GM19043 (cell line): ENCODE measurements around the gene BCKDHA.
A peak's percentile ranks its signal among the peaks of the same experiment; 100 is the strongest.
"Not testable (repeated sequence)": the region's sequence is repeated elsewhere in the genome, so short reads cannot be mapped to it uniquely, and the experiment has no call there.

Experiments
- ATAC-seq: cut with Tn5 transposase; IDR thresholded peaks from one replicate; pipeline ENCODE4 v1.9.1; 2021; ENCODE audit warnings: low read depth; ENCODE audit not compliant: unreplicated experiment

Gene BCKDHA

DNA sequence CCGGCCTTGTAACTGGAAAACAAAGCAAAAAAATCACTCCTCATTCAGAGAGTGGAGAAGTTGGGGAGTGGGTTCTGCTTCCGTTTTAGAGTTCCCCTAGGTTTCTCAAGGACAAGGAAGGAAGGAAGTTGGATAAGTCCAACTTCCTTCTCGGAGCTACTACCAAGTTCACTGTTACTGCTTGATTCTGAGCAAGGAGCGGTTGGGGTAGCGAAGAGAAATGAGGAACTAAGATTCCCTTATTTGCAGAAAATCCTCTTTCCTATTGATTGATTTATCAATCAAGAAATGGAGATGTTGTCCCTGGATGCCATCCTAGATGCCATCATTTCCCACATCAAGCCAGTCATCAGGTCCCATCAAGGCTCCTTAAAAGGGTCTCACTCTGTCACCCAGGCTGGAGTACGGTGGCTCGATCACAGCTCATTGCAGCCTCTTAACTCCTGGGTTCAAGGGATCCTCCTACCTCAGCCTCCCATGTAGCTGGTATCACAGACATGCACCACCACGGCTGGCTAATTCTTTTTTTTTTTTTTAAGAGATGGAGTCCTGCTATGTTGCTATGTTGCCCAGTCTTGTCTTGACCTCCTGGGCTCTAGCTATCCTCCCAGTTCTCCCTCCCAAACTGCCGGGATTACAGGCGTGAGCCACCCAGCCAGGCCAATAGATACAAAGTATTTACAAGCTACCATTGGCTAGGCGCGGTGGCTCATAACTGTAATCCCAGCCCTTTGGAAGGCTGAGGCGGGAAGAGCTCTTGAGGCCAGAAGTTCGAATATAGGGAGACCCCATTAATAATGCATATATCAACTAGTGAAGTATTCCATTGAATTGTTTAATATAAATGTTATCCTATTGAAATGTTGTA lies 32.9 kb upstream of the BCKDHA start:
- ATAC-seq: no peak

DNA sequence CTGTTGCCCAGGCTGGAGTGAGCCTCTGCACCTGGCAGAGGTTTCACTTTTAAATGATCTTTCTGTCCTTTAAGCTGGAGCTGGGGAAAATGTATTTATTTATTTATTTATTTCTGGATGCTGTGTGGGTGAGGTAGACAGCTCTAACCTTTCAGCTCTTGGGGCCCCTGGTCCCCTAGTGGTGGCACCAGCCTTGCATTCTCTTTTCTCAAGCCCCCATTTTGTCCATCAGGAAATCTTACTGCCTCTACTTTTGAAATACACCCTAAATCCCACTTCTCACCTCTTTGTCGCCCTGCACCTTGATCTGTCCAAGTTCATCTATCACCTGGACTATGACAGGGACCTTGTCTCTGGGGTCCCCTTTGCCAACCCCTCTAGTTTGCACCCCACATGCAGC lies 31.5 kb upstream of the BCKDHA start:
- no peak for ATAC-seq

DNA sequence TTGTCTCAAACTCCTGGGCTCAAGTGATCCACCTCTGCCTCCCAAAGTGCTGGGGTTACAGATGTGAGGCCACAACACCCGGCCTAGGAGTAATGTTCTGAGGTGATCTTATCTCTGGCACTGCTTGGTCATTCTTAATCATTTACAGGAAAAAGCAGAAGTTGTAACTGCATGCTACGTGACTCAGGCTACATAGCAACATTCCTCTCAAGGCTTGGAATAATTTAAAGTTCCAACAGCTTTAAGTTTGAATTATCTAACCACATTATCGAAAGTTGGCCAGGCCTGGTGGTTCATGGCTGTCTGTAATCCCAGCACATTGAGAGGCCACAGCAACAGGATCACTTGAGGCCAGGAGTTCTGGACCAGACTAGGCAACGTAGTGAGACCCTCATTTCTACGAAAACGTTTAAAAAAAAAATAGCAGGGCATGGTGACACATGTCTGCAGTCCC lies 29.7 kb upstream of the BCKDHA start:
- peak; percentile 56 for ATAC-seq

DNA sequence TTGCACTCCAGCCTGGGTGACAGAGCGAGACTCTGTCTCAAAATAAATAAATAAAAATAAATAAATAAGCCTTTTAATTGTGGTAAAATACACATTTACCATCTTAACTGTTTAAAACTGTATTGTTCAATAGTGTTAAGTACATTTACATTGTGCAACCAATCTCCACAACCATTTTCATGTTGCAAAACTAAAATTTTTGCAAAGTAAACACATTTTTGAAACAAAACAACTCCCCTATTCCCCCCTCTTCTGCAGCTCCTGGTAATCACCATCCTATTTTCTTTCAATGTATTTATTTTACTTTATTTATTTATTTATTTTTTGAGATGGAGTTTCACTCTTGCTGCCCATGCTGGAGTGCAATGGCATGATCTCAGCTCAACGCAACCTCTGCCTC lies 27.8 kb upstream of the BCKDHA start:
- no peak for ATAC-seq

DNA sequence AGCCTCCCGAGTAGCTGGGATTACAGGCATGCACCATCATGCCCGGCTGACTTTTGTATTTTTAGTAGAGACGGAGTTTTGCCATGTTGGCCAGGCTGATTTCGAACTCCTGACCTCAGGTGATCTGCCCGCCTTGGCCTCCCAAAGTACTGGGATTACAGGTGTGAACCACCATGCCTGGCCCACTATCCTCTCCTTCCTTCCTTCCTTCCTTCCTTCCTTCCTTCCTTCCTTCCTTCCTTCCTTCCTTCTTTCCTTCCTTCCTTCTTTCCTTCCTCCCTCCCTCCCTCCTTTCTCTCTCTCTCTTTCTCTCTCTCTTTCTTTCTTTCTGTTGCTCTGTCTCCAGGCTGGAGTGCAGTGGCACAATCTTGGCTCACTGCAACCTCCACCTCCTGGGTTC lies 26.5 kb upstream of the BCKDHA start:
- not testable (repeated sequence) for ATAC-seq

DNA sequence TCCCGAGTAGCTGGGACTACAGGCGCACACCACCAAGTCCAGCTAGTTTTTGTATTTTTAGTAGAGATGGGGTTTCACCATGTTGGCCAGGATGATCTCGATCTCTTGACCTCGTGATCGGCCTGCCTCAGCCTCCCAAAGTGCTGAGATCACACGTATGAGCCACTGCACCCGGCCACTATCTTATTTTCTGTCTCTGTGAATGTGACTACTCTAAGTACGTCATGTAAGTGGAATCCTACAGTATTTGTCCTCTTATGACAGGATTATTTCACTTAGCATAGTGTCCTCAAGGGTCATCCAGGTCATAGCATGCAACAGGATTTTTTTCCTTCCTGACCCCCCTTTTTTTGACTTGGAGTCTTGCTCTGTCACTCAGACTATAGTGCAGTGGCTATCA lies 26.1 kb upstream of the BCKDHA start:
- ATAC-seq: no peak

DNA sequence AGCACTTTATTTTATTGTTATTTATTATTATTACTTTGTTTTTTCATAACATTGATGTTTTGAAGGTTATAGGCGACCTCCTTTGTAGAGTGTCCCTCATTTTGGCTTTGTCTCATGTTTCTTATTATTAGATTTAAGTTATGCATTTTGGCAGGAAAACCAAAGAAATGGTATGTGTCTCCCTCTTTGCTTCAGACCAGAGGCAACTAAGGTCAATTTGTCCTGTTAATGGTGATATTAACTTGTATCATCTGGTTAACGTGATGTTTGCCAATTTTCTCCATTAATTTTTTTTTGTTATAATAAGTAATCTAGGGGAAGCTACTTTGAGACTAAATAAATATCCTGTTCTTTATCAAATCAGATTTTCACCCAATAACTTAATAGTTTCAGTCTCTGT lies 25.1 kb upstream of the BCKDHA start:
- ATAC-seq: no peak

DNA sequence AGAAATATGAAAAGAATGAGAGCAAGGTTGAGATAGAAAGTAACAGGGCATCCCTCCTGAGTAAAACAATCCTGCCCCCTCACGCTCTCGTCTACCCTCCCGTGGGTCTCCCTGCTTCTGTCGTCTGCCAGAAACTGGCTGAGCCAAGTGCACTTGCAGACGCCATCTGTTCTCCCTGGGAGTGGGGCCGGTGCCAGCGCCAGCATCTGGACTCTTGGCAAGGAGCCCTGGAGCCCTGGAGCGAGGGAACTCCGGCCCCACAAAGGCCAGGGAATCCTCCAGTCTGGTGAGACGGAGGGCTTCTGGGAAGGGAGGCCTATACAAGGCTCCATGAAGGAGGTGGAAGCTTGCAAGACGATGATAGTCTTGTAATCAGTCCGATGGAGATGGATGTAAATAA lies 23.6 kb upstream of the BCKDHA start:
- ATAC-seq: no peak

DNA sequence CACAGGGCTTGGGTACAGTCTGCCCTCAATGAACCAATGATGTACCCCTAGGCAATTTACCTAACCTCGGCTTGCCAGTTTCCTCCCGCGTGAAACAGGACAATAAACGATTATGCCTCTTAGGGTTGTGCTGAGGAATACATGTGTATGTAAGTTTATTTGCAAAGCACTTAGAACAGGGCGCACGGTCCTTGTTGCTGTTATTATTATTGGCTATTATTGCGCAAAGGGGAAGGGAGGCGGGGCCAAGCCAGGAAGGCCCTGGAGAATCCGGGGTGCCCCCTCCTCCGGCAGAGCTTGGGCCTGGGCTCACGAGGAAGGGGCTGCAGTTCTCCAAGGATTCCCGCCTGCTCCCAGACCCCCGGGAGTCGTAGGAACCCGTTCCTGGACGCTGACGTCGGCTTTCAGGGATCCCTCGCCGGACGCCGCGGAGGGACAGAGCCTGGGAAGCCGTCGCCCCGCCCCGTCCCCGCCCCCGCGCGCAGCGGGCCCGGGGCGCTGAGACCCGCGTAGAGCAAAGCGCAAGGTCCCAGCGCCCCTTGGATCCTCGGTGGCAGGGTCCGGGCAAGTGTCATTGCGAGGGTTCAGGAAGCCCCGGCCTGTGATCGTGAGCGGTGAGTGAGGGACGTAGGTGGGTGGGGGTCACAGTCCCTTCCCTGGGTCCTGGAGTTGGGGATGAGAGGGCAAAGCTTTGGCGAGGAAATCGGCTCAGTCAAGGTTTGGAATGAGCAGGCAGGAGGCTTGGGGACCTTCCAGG lies 21.2 kb upstream of the BCKDHA start, which contains the start of gene TMEM91:
Gene TMEM91, plus strand, starts transcription at position 293 of the 757 bp plus-strand sequence. CDS start 1,777 bp downstream, outside the sequence.
- no peak for ATAC-seq

DNA sequence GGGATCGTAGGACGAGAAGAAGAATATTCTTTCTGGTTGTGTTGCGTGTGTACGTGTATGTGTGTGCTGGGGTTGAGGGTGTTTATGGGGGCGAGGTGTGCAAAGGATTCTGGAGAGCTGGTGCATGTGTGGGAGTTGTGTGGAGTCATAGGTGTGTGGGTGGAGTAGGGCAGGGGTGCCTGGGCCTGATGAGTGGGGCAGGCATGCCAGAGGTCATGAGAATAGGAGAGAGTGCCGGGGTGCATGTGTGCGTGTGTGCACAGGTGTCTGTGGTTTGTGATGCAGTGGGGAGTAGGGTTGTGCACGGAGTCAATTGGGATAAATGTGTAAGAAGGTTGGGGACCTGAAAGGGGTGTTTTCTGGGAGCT lies 20.6 kb upstream of the BCKDHA start:
- ATAC-seq: no peak

DNA sequence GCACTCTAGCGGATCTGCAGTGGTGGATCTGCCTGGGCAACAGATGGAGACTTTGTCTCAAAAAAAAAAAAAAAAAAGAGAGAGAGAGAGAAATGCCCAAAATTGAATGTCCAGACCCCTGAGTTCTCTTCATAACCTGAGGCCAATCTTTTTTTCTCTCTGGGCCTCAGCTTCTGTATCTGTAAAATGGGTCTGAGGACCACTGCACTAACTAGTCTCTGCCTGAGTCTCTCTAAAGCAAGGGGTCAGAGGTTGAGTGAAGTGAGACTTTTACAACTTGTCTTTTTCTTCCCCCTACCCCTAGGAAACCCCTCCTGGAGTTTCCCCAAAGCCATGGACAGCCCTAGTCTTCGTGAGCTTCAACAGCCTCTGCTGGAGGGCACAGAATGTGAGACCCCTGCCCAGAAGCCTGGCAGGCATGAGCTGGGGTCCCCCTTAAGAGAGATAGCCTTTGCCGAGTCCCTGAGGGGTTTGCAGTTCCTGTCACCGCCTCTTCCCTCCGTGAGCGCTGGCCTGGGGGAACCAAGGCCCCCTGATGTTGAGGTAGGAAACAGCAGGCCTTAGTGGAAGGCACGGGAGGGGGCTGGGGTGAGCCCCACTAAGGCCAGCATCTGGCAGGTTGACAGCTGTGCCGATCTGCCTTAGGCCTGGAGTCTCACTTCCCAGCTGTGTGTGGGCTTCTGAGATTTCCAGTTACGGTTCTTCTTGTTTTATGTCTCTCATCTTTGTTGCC lies 19.5 kb upstream of the BCKDHA start:
- ATAC-seq: no peak

DNA sequence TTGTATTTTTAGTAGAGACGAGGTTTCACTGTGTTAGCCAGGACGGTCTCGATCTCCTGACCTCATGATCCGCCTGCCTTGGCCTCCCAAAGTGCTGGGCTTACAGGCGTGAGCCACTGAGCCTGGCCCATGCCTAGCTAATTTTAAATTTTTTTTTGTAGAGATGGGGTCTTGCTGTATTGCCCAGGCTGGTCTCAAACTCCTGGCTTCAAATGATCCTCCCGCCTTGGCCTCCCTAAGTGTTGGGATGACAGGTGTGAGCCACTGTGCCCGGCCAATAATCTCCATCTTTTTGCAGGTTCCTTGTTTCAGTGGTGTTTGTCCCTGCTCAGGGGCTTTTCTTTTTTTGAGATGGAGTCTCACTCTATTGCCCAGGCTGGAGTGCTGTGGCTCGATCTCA lies 16.1 kb upstream of the BCKDHA start:
- not testable (repeated sequence) for ATAC-seq

DNA sequence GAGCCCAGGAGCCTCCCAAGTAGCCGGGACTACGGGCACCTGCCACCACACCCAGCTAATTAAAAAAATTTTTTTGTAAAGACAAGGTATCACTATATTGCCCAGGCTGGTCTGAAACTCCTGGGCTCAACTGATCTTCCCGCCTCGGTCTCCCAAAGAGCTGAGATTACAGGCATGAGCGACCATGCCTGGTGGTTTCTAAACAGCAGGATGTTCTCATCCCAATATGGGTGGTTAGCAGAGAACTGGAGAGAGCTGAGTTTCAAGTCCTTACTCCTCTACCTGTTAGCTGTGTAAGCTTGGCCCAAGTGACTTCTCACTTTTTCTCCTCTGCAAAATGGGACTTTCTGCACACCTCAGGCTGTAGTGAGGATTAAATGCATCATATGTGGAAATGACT lies 13.3 kb upstream of the BCKDHA start:
- ATAC-seq: no peak

DNA sequence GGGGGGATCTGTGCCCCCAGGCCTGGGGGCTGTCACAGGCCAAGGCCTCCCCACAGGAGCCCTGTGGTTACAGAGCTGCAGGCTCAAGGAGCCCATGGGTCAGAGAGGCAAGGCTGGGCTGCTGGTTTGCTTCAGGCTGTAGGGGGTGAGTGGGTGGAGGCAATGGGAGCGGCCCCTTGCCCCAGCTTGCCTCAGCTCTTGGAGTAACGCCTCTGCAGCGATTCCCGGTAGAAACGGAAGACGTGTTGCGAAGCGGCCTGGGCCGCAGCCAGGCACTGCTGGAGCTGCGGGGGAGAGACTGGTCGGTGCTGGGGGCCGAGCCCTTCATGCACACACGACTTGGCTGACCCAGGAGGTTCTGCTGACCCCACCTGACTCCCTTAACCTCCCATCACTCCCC lies 11.2 kb upstream of the BCKDHA start:
- no peak for ATAC-seq

DNA sequence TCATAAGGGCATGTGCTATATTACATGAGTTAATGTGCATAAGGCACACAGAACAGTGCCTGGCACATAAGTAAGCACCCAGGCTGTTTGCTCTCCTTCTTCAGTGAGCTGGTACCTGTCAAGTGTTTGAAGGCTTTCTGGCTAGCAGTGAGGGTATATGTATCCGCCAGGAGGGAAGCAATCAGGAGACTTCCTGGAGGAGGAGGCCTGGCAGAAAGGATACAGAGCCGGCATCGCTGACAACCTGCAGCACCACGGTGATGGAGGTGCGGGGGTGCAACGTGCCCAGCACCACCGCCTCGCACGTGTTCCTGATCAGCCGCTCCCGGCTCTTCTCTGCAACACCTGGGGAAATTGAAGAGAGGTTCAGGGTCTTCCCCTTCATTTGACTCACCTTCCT lies 6.0 kb upstream of the BCKDHA start:
- no peak for ATAC-seq

DNA sequence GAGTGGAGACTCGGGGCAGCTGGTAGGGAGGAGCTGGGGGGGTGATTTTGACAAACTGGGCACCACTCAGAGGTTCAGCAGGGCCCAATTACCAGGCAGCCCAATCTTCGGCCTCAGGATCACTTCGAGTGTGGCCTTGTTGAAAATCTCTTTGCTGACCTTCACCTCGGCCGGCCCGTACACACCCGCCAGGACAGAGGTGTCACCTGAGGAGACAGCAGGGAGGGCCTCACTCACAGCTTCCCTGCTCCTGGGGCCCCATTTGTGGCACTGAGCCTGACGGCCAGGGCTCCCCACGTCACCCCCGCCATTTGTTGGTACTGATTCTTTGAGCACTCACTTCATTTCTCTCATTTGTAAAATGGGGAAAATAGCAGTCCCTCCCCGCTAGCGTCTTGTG lies 4.8 kb upstream of the BCKDHA start:
- ATAC-seq: no peak

DNA sequence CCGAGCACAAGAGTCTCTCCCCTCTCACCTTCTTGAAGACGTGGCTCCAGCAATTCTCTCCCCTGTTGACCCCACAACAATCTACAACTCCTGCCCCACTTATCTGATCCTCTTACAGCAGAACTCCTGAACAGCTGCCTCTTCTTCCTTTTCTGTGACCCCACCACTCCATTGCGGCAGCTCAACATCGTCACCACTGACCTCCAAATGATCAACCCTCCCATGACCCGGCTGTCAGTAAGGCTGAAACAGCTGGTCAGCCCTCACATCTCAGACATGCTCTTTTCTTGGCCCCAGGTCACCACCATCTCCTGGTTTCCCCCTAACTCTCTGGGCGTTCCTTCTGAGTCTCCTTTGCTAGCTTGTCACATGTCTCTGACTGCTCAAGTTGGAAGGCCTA lies 2.3 kb upstream of the BCKDHA start:
- ATAC-seq: no peak

DNA sequence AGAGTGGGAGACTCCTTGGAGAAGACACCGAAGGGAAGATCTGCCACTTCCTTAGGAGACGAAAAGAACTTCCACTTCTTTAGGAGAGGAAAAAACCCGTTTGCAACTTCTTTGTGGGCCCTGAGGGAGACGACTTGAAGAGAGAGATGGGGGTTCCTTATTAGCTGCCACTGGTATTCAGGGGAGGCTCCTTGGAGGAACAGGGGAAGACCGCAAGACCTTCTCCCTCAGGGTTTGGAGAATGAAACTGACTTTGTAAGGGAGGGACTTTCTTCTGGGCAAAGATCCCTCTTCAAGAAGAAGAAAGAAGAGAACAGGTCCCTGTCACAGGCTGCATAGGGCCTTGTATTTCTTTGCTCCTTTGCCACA lies 416 bp downstream of the BCKDHA start:
- no peak for ATAC-seq

DNA sequence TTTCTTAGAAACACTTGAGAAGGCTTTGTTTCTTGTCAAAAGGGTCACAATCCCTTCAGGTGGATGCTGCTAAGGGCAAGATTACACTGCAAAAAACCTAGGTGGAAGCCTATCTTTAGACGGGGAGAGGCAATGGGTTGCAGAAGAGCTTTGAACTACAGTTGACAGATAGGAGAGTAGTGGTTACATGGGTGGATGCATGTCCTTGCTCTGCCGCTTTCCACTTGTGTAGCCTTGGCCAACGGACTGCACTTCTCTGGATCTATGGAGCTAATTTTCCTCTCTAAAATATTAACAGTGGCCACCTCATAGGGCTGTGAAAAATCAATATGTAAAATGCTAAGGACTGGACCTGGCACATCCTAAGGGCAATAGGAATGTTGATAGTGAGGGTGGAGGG lies 980 bp downstream of the BCKDHA start:
- ATAC-seq: no peak

DNA sequence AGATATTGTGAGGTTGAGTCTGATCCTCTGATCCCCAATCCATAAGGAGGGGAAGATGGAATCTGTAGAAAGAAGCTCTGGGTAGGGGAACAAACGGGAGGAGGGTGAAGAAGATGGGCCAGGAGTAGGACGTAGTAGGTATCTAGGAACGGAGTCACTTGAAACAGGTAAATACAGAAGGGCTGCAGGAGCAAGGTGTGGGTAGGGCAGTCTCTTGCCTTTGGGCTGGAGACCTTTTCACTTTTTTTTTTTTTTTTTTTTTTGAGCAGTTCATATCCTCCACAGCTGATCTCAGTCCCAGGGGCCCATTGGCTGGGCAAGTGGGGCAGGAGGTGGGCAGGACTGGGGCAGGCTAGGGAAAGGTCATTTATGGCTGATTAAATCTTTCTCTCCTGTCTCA lies 1.5 kb downstream of the BCKDHA start:
- no peak for ATAC-seq

DNA sequence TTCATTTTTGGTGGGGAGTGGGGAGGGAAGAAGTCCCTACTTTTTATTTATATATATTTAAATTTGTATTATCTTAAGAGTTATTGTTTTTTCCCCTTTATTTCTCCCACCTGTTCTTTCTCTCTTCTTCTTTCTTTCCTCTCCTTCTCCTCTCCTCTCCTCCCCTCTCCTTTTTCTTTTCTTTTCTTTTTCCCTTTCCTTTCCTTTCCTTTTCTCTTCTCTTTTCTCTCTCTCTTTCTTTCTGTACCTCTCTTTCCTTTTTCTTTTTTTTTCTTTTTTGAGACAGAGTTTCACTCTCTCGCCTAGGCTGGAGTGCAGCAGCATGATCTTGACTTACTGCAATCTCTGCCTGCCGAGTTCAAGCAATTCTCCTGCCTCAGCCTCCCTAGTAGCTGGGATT lies 1.9 kb downstream of the BCKDHA start:
- ATAC-seq: no peak
